ENCODE data around the gene ST8SIA1. TPM values are rescaled to one million over a fixed set of nuclear protein-coding genes. Genes with fewer than 3 reads are reported as not detected.

Gene ST8SIA1
- total RNA-seq, 6 donors from 2014 or later: 1.4 to 10.5 (median 4.1) TPM

- ATAC-seq (ENCODE audit: low FRiP score in 2 of 2) (no peak), DNase-seq (no peak)
- H3K4me1 ChIP-seq: peaks cover 0 to 3% (median 0%) of the 10 kb centered on the region in 4 donors
- H3K9me3 ChIP-seq: no peaks in the 10 kb centered on the region
- H3K4me3 ChIP-seq: no peak overlapping the region
- WGBS, 2 donors: 64 to 67% methylated on average over 7 of the region's 7 CpGs
- no peaks in the 10 kb centered on the region for H3K27me3 ChIP-seq
- peak overlapping the region in 2 of 4 donors; percentile 11 to 52 for H3K27ac ChIP-seq
- TF ChIP-seq CTCF (IDR thresholded peaks at IDR 0.05) (no peak), POLR2A (IDR thresholded peaks at IDR 0.05) (no peak), POLR2AphosphoS5 (IDR thresholded peaks at IDR 0.05) (no peak)
- no peaks in the 10 kb centered on the region for H3K36me3 ChIP-seq
Observed at GRCh38 chr12:22256041-22256441, 78.5 kb downstream of the ST8SIA1 start.

- H3K9me3 ChIP-seq: no peaks in the 10 kb centered on the region
- ATAC-seq (ENCODE audit: low FRiP score in 2 of 2): no peak
- DNase-seq: no peak
- no peaks in the 10 kb centered on the region for H3K36me3 ChIP-seq
- WGBS, 2 donors: 59 to 68% methylated on average over 11 of the region's 11 CpGs
- no peak overlapping the region for H3K4me3 ChIP-seq
- H3K4me1 ChIP-seq: peaks cover 0 to 3% (median 0%) of the 10 kb centered on the region in 4 donors
- no peak for TF ChIP-seq EP300 (IDR thresholded peaks at IDR 0.05)
- no peak for TF ChIP-seq POLR2A (IDR thresholded peaks at IDR 0.05)
- TF ChIP-seq CTCF (IDR thresholded peaks at IDR 0.05): no peak
- no peak for TF ChIP-seq POLR2AphosphoS5 (IDR thresholded peaks at IDR 0.05)
- H3K27me3 ChIP-seq: no peaks in the 10 kb centered on the region
- H3K27ac ChIP-seq: no peak overlapping the region
Observed at GRCh38 chr12:22255097-22255496, 79.4 kb downstream of the ST8SIA1 start.

- 72 to 76% methylated on average over 7 of the region's 7 CpGs for WGBS, 2 donors
- ATAC-seq (ENCODE audit: low FRiP score in 2 of 2) (no peak), DNase-seq (no peak)
- H3K27ac ChIP-seq: no peak overlapping the region
- no peak overlapping the region for H3K4me3 ChIP-seq
- H3K27me3 ChIP-seq: no peaks in the 10 kb centered on the region
- H3K4me1 ChIP-seq: peaks cover 0 to 3% (median 0%) of the 10 kb centered on the region in 4 donors
- H3K9me3 ChIP-seq: no peaks in the 10 kb centered on the region
- TF ChIP-seq EP300 (IDR thresholded peaks at IDR 0.05): no peak
- TF ChIP-seq CTCF (IDR thresholded peaks at IDR 0.05): no peak
- TF ChIP-seq POLR2AphosphoS5 (IDR thresholded peaks at IDR 0.05): no peak
- TF ChIP-seq POLR2A (IDR thresholded peaks at IDR 0.05): no peak
- no peaks in the 10 kb centered on the region for H3K36me3 ChIP-seq
Observed at GRCh38 chr12:22254478-22254877, 80.0 kb downstream of the ST8SIA1 start.

- H3K27ac ChIP-seq: no peak overlapping the region
- H3K4me3 ChIP-seq: no peak overlapping the region
- 82 to 87% methylated on average over 3 of the region's 3 CpGs for WGBS, 2 donors
- DNase-seq (no peak), ATAC-seq (ENCODE audit: low FRiP score in 2 of 2) (no peak)
- H3K9me3 ChIP-seq: no peaks in the 10 kb centered on the region
- no peaks in the 10 kb centered on the region for H3K27me3 ChIP-seq
- TF ChIP-seq EP300 (IDR thresholded peaks at IDR 0.05) (no peak), CTCF (IDR thresholded peaks at IDR 0.05) (no peak), POLR2AphosphoS5 (IDR thresholded peaks at IDR 0.05) (no peak), POLR2A (IDR thresholded peaks at IDR 0.05) (no peak)
- no peaks in the 10 kb centered on the region for H3K36me3 ChIP-seq
- peaks cover 0 to 3% (median 0%) of the 10 kb centered on the region in 4 donors for H3K4me1 ChIP-seq
Observed at GRCh38 chr12:22252057-22252456, 82.5 kb downstream of the ST8SIA1 start.

GRCh38 chr12:22250762-22251161, 83.7 kb downstream of the ST8SIA1 start:
- H3K27me3 ChIP-seq: no peaks in the 10 kb centered on the region
- H3K4me3 ChIP-seq: no peak overlapping the region
- H3K4me1 ChIP-seq: peaks cover 0 to under 1% (median 0%) of the 10 kb centered on the region in 4 donors
- 66 to 70% methylated on average over 2 of the region's 2 CpGs for WGBS, 2 donors
- ATAC-seq (ENCODE audit: low FRiP score in 2 of 2) (no peak), DNase-seq (no peak)
- no peak overlapping the region for H3K27ac ChIP-seq
- TF ChIP-seq EP300 (IDR thresholded peaks at IDR 0.05) (no peak), CTCF (IDR thresholded peaks at IDR 0.05) (no peak), POLR2A (IDR thresholded peaks at IDR 0.05) (no peak), POLR2AphosphoS5 (IDR thresholded peaks at IDR 0.05) (no peak)
- H3K36me3 ChIP-seq: no peaks in the 10 kb centered on the region
- H3K9me3 ChIP-seq: no peaks in the 10 kb centered on the region
